CD14-positive monocyte (primary cell): ENCODE results near the gene HYAL1. TPM values are rescaled to one million over a fixed set of nuclear protein-coding genes. Genes with fewer than 3 reads are reported as not detected.
A peak's percentile ranks its signal among the peaks of the same experiment; 100 is the strongest.
"Not testable (repeated sequence)": the region's sequence is repeated elsewhere in the genome, so short reads cannot be mapped to it uniquely, and the experiment has no call there.

Source experiments
- DNase-seq, 3 donors: peaks; one replicate each; pipeline ENCODE4 v3.0.0-alpha.2; 2011 to 2022
- H2AFZ ChIP-seq: 2 replicates; pipeline ENCODE4 v1.6.0; 2012; ENCODE audit warnings: mild to moderate bottlenecking, low read depth, low read length, inconsistent platforms; ENCODE audit not compliant: insufficient read depth, poor library complexity, severe bottlenecking
- H3K27ac ChIP-seq, 2 donors: 1 replicate in 1 of 2; 2 replicates in 1 of 2; pipeline ENCODE4 v1.5.1; 2012 to 2013; ENCODE audit warnings: low read length in 2 of 2, control low read depth in 1 of 2, inconsistent platforms in 1 of 2, low read depth in 1 of 2, mild to moderate bottlenecking in 1 of 2
- H3K27me3 ChIP-seq, 2 donors: one replicate each; pipeline versions ENCODE4 v1.6.0 to v1.6.1; 2011 to 2013; ENCODE audit warnings: low read length in 2 of 2; ENCODE audit not compliant: control insufficient read depth in 2 of 2, insufficient read depth in 2 of 2
- H3K36me3 ChIP-seq, 2 donors: replicated peaks in 1 of 2; 1 replicate in 1 of 2; 2 replicates in 1 of 2; pipeline versions ENCODE4 v1.5.1 to v1.6.1; 2012 to 2013; ENCODE audit warnings: low read length in 2 of 2, control low read depth in 1 of 2, inconsistent platforms in 1 of 2, mild to moderate bottlenecking in 1 of 2; ENCODE audit not compliant: insufficient read depth in 2 of 2, control insufficient read depth in 1 of 2
- H3K4me1 ChIP-seq, 2 donors: 1 replicate in 1 of 2; 2 replicates in 1 of 2; pipeline versions ENCODE4 v1.5.1 to v1.6.1; 2012 to 2013; ENCODE audit warnings: low read length in 2 of 2, control low read depth in 1 of 2, inconsistent platforms in 1 of 2, mild to moderate bottlenecking in 1 of 2, moderate library complexity in 1 of 2; ENCODE audit not compliant: insufficient read depth in 2 of 2, control insufficient read depth in 1 of 2
- H3K4me2 ChIP-seq: replicated peaks from 2 replicates; pipeline ENCODE3; 2012; ENCODE audit warnings: low read length, moderate library complexity, mild to moderate bottlenecking; ENCODE audit not compliant: poor library complexity, severe bottlenecking; ENCODE audit errors: extremely low read depth
- H3K4me3 ChIP-seq, 3 experiments: fragments of 200-600 bp in 1 of 3; sonication (generic) in 1 of 3; replicated peaks in 1 of 3; 1 replicate in 2 of 3; 2 replicates in 1 of 3; pipeline ENCODE4 v1.5.1; 2011 to 2013; ENCODE audit warnings: low read length in 3 of 3, mild to moderate bottlenecking in 3 of 3, control low read depth in 2 of 3, low read depth in 2 of 3, inconsistent platforms in 1 of 3, moderate library complexity in 1 of 3
- H3K79me2 ChIP-seq: 2 replicates; pipeline ENCODE4 v1.6.0; 2012; ENCODE audit warnings: mild to moderate bottlenecking, control low read depth, inconsistent platforms, low read length, moderate library complexity; ENCODE audit not compliant: insufficient read depth
- H3K9ac ChIP-seq: 2 replicates; pipeline ENCODE4 v1.6.0; 2017; ENCODE audit warnings: low read length, mild to moderate bottlenecking; ENCODE audit not compliant: insufficient read depth, poor library complexity, severe bottlenecking
- H3K9me3 ChIP-seq, 2 donors: replicated peaks in 1 of 2; 1 replicate in 1 of 2; 2 replicates in 1 of 2; pipeline versions ENCODE4 v1.5.1 to v1.6.1; 2012 to 2013; ENCODE audit warnings: low read length in 2 of 2, control low read depth in 1 of 2; ENCODE audit not compliant: control insufficient read depth in 1 of 2, insufficient read depth in 1 of 2
- H4K20me1 ChIP-seq: 2 replicates; pipeline ENCODE4 v1.6.0; 2012; ENCODE audit warnings: mild to moderate bottlenecking, low read length, control low read depth, moderate library complexity; ENCODE audit not compliant: insufficient read depth
- H3K27ac Mint-ChIP-seq, 7 donors: one replicate each; pipeline ENCODE4 v1.8.0; 2020; ENCODE audit warnings: mild to moderate bottlenecking in 7 of 7, mixed read lengths in 7 of 7, moderate library complexity in 6 of 7, inconsistent platforms in 2 of 7
- H3K27me3 Mint-ChIP-seq, 3 donors: one replicate each; pipeline ENCODE4 v1.8.0; 2021 to 2022; ENCODE audit warnings: low read depth in 3 of 3, mild to moderate bottlenecking in 3 of 3, mixed read lengths in 3 of 3, moderate library complexity in 3 of 3, inconsistent platforms in 1 of 3
- H3K36me3 Mint-ChIP-seq, 2 donors: one replicate each; pipeline ENCODE4 v1.8.0; 2020; ENCODE audit warnings: mixed read lengths in 2 of 2, inconsistent platforms in 1 of 2, mild to moderate bottlenecking in 1 of 2
- H3K4me1 Mint-ChIP-seq: one replicate; pipeline ENCODE4 v1.8.0; 2020; ENCODE audit warnings: mild to moderate bottlenecking, mixed read lengths
- H3K4me3 Mint-ChIP-seq, 2 donors: one replicate each; pipeline ENCODE4 v1.8.0; 2020; ENCODE audit warnings: mild to moderate bottlenecking in 2 of 2, mixed read lengths in 2 of 2, moderate library complexity in 1 of 2
- H3K9me3 Mint-ChIP-seq, 7 donors: one replicate each; pipeline ENCODE4 v1.8.0; 2020 to 2022; ENCODE audit warnings: mixed read lengths in 7 of 7, mild to moderate bottlenecking in 6 of 7, moderate library complexity in 6 of 7, inconsistent platforms in 2 of 7
- WGBS: methylation state at CpG from one replicate; pipeline ENCODE4 v1.1.5; 2013; ENCODE audit warnings: missing lambda C conversion rate; ENCODE audit not compliant: insufficient coverage; 5-methylcytosine and 5-hydroxymethylcytosine counted together
- intact Hi-C, 2 donors: fragments of 100-400 bp; cut with micrococcal nuclease; formaldehyde crosslinking; loops; one replicate each; pipeline versions ENCODE4 v1.15.0 to v1.15.1; 2023
- polyA plus RNA-seq, 3 donors: library from polyadenylated mRNA; depleted of rRNA in 1 of 3; unstranded in 2 of 3; stranded (reverse) in 1 of 3; fragments of 300-500 nt in 2 of 3; fragments of >200 nt in 1 of 3; fragmentation: Illumina TruSeq in 2 of 3; gene quantifications; 1 replicate in 2 of 3; 2 replicates in 1 of 3; pipeline ENCODE4 v1.2.3, GENCODE V29; 2012 to 2021
- TF ChIP-seq, protein P1 (sequence below): fragments of 200-600 bp; IDR thresholded peaks from one replicate; pipeline ENCODE4 v1.8.0; 2022; ENCODE audit warnings: antibody characterized with exemption, mild to moderate bottlenecking

The HYAL1 gene
- polyA plus RNA-seq, 3 donors = 0.57 TPM; not detected in 2

DNA sequence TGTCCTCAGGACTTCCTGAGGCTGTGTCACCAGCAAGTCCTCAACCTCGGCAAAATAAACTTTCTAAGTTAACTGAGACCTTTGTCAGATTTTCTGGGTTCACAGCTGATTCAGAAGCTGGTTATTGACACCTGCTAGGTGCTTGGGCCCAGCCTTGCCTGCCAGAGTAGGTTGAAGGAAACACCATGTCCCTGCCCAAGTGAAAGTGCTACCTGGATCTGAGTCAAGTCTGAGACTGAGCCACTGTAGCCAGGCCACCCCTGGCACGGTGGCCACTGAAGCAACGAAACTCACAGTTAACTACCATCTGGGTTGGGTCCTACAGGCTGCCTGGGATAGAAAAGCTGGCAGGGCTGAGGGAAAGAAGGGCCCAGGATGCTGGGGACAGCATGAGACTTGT is 11.0 kb upstream of the HYAL1 start:
- Mint-ChIP-seq H3K27me3 (peaks cover 0 to 4% (median 0%) of the 10 kb centered on the region in 3 donors), H3K9me3 (peaks cover 0 to 5% (median 0%) of the 10 kb centered on the region in 7 donors), H3K4me3 (no peak overlapping the region), H3K27ac (peak overlapping the region in 2 of 7 donors; percentile 57 to 75), H3K36me3 (peaks cover 22 to 34% of the 10 kb centered on the region in 2 donors), H3K4me1 (peaks cover 33% of the 10 kb centered on the region)
- Histone ChIP-seq H3K27ac (no peak overlapping the region), H3K4me2 (no peak overlapping the region), H3K27me3 (no peaks in the 10 kb centered on the region), H4K20me1 (no peaks in the 10 kb centered on the region), H2AFZ (no peak overlapping the region), H3K4me1 (peaks cover 23 to 30% of the 10 kb centered on the region in 2 donors), H3K79me2 (peaks cover 11% of the 10 kb centered on the region), H3K4me3 (no peak overlapping the region), H3K36me3 (peaks cover 0 to 23% of the 10 kb centered on the region in 2 donors), H3K9me3 (no peaks in the 10 kb centered on the region), H3K9ac (no peak overlapping the region)
- intact Hi-C loops = no loop called here
- TF ChIP-seq, protein P1, sequence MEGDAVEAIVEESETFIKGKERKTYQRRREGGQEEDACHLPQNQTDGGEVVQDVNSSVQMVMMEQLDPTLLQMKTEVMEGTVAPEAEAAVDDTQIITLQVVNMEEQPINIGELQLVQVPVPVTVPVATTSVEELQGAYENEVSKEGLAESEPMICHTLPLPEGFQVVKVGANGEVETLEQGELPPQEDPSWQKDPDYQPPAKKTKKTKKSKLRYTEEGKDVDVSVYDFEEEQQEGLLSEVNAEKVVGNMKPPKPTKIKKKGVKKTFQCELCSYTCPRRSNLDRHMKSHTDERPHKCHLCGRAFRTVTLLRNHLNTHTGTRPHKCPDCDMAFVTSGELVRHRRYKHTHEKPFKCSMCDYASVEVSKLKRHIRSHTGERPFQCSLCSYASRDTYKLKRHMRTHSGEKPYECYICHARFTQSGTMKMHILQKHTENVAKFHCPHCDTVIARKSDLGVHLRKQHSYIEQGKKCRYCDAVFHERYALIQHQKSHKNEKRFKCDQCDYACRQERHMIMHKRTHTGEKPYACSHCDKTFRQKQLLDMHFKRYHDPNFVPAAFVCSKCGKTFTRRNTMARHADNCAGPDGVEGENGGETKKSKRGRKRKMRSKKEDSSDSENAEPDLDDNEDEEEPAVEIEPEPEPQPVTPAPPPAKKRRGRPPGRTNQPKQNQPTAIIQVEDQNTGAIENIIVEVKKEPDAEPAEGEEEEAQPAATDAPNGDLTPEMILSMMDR = no peak
- DNase-seq = no peak
- 73% methylated on average over 1 of the region's 3 CpGs for WGBS

DNA sequence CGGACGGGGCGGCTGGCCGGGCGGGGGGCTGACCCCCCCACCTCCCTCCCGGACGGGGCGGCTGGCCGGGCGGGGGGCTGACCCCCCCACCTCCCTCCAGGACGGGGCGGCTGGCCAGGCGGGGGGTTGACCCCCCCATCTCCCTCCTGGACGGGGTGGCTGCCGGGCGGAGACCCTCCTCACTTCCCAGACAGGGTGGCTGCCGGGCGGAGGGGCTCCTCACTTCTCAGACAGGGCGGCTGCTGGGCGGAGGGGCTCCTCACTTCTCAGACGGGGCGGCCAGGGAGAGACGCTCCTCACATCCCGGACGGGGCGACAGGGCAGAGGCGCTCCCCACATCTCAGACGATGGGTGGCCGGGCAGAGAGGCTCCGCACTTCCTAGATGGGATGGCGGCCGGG is 8.7 kb upstream of the HYAL1 start:
- H3K27me3 ChIP-seq, H3K9ac ChIP-seq, H3K27ac ChIP-seq, H3K4me3 ChIP-seq, H3K27me3 Mint-ChIP-seq, H2AFZ ChIP-seq, H4K20me1 ChIP-seq, H3K4me3 Mint-ChIP-seq, DNase-seq, H3K79me2 ChIP-seq, H3K27ac Mint-ChIP-seq, H3K4me1 ChIP-seq, intact Hi-C loops, H3K4me2 ChIP-seq: not testable (repeated sequence)
- H3K36me3 Mint-ChIP-seq = peaks cover 19 to 29% of the 10 kb centered on the region in 2 donors
- peaks cover 0 to 24% (median 15%) of the 10 kb centered on the region in 7 donors for H3K9me3 Mint-ChIP-seq
- Histone ChIP-seq H3K36me3 (peaks cover 0 to 15% of the 10 kb centered on the region in 2 donors), H3K9me3 (peaks cover 0 to 21% of the 10 kb centered on the region in 2 donors)
- WGBS = no CpG with 5 or more reads among the region's 32 CpGs
- peaks cover 13% of the 10 kb centered on the region for H3K4me1 Mint-ChIP-seq
